GM21528 (cell line): ENCODE measurements around the gene PAX3.

Experiments
- ATAC-seq: cut with Tn5 transposase; IDR thresholded peaks from one replicate; pipeline ENCODE4 v1.9.1; 2021; ENCODE audit warnings: mild to moderate bottlenecking, moderate library complexity; ENCODE audit not compliant: unreplicated experiment, low FRiP score

PAX3 gene

DNA sequence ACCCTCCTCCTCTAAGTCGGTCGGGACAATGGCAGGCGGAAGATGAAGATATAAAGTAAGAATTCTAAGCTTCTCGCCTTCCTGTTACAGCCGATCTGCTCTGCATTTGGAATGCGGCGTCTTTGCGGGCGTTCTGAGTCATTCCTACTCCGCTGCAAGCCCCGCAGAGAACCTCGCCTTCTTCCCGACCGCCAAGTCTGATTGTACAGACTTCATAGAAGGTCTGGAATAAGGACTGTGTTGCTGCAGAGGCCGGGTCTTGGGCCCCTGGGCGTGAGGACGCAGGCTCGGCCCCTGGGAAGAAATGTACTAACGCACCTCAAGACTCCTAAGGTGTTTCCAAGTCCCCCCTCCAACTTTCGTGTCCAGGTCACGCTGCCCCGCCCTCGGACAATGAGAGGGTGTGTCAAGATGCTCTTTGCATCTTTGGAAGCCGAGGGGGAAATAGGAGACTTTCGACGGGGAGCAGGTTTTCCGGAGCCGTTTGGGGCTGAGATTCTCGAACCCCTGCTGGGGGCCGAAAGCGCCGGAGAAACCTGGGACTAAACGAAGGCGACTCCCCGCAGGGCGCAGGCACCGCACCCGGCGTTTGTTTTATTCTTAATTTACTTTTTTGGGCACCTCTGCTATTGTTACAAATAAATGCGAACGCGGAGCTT lies 12.7 kb upstream of the PAX3 start:
- no peak for ATAC-seq

DNA sequence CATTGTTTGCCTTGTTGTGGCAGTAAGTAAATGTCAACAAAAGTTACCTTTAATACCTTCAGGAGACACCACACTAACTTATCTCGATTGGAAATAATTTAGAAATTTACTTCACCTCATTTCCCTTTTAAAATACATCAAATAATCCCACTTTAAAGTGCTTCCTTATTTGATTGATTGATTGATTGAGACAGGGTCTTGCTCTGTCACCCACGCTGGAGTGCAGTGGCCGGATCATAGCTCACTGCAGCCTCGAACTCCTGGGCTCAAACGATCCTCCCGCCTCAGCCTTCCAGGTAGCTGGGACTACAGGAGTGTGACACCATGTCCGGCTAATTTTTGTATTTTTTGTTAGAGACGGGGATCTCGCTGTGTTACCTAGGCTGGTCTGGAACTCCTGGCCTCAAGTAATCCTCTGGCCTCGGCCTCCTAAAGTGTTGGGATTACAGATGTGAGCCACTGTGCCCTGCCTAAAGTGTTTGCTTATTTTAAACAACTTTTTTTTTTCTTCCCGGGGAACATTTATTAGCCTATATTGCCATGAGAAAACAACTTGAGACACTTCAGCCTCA lies 12.0 kb upstream of the PAX3 start:
- no peak for ATAC-seq

DNA sequence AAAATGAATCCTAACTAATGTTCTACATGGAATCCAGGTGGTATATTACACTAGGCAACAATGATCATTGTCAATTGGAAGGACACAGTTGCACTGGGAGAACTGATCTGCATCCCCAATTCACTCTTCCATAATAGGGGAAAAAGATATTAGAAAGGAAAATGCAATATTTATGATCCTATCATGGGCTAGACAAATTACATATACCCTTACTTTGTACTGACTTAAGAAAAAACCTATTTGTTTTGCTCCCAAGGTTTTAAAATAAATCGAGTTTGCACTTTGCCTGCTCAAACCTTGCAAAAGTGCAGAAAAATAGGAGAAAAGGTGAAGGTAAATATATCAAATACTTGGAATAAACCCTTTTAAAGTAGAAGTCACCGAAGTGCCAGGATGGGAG lies 11.0 kb upstream of the PAX3 start:
- no peak for ATAC-seq

DNA sequence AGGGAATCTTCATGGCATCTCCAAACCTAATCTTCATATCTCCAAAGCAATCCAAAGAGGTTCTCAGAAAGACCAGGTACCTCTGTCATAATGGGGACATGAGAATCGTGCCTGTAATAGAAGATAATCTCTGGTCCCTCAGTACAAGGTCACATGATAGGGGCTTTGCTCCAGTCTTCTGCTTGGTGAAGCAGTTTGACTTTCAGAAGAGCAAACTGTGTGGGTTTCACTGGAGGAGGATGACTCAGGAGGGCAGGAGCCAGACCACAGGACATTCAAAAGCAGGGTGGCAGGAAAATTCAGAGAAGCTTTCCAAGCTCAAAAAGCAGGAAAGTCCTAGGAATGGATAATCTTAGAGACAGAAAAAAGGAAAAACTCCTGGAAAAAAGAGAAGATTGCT lies 10.6 kb upstream of the PAX3 start:
- ATAC-seq: no peak

DNA sequence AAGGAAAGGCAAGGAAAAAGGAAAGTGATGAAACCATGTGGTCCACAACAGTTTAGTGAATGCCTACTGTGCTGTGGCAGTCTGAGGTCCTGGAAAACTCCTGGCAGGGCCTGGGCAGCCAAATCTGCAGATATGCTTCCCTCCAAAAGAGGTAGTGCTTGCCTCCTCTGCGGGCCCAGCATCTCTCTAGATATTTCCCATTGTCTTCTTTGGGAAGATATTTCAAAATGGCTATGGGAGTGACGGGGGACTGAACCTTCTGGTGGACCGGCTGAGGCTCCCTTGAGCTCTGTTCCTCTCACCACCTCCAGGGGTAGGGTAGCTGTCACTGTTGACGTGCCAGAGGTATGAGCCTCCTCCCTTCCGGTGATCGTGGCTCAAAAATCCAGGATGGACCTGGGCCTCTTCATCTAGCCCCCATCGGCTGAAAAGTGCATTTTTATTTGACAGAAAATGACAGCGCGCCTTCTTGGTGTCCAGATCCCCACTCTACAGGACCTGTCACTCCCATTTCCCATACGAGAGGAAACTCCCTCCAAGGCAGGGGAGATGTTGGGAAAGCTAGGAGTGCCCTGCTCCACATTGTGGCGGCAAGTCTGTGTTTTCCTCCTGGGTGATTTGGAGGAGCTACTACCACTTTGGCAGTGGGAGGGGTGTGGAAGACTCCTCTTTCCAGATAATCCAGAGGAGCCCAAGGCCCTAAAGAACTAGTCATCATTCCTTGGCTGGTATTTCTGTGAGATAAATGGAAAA lies 9.4 kb upstream of the PAX3 start:
- no peak for ATAC-seq

DNA sequence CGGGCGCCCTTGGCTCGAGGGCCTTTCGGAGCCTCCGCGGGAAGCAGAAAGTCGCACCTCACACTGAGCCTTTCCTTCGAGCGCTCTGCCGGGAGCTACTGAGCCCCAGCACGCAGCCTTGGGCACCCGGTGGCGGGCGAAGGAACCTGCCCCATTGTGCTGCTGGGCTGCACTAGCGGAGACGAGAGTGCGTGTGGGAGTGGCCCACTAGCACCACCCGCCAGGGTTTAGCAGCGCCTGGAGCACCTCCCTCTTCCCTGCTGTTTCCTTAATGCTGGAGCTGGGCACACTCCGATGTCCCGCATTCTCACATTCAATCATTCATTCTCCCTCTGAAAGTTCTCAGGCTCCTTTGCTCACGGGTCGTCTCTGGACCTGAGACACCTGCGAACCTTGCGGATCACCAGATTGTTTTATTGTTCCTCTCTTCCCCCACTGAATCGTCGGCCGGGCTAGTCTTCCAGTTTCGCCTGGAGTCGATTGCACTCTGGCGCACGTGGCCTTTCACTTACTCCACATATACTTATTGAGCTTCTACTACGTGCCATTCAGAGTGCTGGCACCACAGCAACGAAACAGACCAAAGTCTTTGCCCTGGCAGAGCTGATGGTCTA lies 8.5 kb upstream of the PAX3 start:
- ATAC-seq: no peak

DNA sequence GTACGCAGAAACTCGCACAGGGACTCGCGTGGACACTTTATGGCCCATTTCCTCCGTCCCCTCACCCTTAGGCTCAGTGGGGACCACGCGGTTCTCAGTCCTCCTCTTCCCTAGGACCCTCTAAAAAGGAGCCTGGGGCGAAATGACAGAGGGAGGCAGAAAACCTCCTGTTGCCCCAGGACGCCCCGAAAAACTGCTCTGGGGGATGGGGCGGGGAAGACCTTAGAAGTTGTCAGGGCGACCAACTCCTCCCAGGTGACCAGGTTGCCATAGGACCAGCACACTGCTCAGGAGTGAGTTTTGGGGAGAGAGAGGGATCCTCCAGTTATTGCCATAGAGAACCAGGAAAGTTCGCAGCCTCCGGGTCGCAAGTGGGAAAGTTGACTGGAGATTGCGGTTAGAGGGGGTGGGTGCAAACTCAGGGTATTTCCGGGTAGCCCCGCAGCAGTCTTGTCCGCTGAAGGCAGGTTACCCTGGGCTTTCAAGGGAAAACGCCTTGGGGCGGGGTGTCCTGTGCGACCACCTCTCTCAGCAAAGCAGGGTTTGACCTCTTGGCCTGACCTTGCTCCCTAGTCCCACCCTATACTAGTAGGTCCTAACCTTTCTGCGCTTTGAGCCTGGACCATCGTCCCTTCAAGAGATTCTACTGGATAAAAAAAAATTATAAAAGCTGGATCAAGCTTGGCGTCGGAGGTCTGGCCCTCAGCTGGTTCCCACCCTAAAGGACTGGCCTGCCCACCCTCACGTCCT lies 7.8 kb upstream of the PAX3 start:
- ATAC-seq: no peak

DNA sequence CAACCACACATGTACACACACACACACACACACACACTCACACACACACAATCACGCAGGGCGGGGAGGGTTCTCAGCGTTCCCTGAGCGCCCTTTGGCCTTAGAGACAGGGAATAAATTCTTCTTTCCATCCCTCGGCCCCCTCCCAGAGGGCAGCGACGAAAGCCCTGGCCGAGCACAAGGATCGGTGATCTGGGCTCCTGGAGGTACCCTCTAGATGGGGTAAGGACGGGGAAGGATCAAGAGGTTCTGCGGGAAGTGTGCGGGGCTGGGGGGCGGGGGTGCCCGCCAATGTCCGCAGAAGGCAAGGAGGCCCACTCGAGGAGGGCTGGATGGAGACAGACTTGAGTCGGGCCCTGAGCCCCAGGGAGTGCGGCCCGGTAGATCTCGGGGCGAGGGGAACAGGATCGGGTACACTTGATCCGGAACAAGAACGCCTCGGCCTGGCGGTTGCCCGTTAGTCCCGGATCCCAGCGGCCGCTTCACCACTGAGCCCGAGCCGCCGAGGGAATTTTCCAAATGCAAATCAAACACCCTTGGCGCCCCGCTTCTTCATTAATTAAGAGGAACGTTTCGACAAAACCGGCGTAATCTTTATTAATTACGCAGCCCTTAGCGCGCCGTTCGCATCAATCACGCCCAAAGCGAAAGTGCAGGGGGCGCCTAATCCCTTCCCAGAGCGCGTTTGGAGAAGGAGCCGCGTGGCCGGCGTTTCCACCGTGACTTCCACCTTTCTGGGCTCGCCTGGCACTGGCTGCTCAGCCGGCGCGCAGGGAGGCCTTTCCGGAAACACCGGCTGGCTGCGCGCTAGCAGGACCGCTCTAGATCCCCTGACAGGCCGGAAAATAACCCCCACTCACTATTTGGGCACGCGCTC lies 7.0 kb upstream of the PAX3 start:
- peak; percentile 40 for ATAC-seq

DNA sequence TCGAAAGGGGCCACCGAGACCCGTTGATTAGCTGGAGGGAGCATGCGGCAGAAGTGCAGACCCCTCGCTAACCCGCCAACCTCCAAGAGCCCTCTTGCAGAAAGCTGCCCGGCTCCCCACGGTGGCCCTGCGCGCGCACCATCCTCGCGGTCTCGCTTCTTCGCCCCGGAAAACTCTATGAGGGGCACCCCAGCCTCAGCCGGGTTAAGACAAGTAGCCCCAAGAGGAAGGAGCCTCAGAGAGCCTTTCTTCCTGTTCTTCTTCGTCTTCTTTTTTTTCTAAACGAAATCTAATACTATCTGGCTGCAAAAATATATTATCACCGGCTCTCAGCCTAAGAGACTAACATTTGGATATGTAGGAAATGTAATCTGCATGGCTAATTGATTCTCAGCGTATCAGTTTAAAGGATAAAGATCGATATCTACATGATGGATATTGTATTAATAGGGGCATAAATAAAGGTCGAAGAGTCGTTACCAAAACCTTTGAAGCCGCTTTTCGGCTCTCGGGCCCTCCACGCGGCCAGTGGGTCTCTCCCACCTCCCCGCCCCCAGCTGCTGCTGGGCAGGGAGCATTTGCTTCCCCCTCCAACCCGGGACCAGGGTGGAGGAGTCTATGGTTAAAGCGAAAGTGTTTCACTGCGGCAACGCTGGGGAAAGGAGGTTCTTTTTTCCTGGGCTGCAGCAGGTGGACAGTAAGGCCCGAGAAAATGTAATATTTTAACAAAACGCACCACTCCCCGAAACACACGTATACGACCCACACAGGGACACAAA lies 6.1 kb upstream of the PAX3 start:
- no peak for ATAC-seq

DNA sequence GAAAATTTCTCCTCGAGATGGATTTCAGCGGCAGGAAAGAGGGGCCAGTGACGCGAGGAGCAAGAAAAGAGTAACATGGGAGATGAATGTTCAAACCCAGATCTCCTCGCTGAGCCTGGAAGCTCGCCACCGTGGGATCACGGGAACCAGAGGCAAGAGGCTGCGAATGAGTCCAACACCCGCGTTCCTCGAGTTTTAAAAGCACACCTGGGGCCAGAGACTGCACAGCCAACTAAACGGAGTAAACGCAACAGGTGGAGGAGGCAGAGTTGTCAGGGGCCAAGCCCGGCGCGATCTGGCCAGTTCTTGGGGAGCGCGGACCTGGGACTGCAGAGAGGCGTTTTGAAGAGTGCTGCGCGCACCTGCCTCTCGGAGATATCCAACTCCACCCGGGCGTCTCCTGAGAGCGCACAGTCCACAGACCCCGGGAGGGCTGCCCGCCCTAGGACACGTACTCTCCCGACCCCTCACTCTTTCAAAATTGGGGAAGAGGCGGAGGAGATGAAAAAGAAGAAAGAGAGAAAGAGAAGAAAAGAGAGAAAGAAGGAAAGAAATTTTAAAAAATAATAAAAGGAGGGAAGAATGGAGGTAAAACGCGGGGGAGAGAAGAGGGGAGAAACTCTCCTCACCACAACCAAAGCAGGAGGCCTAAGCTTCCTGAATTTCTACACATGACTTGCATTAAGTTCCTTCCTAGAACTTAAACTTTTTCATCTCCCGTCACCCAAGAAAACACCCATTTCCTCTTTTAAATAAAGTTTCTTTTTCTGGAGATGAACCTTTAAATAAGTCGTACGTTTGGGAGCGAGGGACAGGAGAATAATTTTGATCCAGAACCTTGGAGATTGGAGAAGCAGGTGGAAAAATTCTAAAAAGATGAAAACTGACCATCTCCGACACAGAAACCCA lies 5.3 kb upstream of the PAX3 start:
- ATAC-seq: no peak

DNA sequence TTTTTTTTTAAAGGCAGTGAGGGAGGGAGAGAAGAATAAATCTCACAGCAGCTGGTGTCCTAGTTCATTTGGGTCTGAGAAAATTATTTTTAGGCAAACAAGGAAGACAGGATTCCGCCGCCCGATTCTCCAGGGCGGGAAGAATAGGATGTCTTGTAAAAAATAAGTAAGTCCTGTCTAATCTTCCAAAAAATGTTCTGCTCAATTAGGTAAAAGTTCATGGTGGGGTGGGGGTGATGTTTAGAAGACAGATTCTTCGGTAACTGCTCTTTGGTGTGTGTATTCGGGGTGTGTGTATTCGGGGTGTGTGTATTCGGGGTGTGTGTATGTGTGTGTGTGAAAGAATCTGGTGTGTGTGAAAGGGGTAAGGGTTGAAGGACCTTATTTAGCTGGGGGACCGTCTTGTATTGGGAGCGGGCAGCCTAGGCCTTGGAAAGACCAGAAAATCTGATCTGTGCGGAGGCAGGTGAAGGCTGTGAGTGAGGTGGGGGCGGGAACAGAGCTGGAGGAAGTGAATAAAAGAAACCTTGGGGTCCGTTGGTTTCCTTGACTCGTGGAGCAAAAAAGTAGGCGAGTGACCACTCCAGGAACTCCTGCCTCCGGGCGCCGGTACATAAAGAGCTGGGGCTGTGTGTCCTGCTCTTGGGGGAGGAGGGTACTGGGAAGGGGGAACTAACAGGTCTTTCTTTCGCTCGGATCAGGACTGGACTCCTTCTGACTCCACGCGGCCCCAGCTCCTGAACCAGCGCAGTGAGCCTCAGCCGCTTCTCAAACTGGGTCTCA lies 4.4 kb upstream of the PAX3 start:
- ATAC-seq: no peak

DNA sequence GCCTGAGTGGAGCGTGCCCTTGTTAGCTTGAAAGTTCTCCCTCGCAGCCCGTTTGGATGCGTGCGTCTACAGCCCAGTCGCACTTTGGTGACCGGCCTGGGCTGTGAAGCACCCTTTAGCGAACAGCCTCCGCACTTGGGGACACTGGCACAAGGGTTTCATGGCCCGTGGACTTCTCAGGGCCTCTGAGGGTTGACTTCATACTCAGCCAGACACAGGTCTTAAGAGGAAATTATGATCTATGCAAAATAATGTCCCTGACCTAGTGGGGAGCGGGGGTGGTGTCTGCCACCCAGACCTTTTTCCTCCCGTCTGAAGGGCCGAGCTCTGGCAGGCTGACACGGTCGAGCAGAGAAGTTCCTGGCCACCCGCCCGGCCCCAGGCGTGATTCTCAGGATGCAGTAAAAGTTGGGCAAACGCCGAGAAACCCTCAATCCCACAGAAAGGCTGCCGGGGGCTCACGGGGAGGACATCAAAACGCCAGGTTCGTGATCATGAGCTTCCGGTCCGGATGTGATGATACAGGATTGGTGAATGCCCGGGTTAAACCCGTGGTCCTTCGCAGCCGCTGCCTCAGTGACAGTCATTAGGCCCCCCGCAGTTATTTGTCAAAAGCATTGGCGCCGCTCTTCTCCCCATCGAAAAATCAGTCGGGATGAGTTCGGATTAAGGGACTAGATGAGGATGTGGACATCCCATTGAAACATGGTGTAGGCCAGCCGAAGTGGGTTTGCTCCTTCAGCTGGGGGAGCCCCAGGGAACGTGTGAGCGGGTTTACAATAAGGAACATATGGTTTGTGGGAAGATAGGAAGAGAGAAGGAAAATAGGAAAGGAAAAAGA lies 3.6 kb upstream of the PAX3 start:
- no peak for ATAC-seq

DNA sequence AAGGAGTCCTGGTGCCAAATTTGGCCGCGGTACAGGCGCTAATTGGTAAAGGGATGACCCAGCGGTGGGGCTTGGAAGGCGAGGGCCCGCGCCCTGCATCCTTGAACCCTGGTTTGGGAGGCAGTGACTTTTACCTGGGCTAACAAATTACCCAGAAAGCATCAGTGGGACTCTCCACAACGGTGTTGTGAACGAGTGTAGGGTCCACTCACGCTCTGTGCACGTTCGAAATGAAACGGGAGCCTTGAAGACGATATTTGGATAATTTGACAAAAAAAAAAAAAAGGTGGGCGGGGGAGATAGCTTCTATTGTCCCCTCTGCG lies 3.0 kb upstream of the PAX3 start:
- no peak for ATAC-seq

DNA sequence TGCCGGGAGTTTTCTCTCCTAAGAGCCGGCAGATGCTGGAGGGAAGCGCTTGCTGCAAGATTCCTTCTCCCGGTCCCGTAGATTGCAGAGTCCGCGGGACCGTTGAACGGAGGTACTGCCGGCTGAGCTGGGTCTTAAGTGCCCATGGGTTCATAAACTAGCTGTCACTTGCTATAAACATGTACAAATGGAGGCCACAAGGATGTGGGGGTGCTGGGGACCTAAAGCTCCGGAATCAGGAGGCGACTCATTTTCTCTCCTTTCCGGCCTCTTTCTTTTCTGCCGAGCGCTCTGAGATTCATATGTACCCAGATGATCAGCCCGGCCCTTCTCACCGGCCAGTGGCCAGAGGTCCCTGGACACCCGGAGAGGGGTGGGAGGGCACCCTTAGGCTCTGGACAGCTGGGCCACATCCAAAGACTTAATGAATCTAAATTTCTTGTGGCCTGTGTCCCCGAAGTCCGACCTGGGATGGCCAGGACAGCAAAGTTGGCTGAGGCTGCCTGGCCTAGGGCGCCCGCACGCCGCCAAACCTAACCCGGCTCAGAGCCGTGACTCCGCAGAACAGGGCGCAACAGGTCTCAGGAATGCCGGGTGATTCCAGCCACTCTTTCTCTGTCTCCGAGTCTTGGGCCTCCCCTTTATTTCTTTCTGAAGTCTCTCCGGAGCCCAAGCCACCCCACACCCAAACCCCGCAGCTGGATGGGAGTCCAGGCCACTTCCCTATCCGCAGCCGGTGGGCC lies 2.4 kb upstream of the PAX3 start:
- no peak for ATAC-seq

DNA sequence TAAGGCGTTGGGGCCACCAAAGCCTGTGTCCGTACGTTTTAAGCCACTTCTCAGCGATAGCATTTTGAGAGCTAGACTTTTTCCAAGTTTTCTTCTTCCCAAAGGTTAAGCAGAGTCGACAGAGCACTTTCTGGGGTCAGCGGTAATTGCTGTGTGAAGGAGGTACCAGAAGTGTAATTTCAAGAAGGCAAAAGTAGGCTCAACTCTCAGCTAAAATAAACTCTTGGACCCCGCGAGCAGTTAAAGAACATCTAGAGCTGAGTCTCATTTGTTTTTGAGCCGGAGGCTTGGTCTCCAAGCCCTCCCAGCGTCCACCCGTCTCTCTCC lies 1.9 kb upstream of the PAX3 start:
- no peak for ATAC-seq
